22Rv1 (cell line): ENCODE measurements around the gene RRAD.

Source experiments
- ZFX ChIP-seq: fragments of 450-650 bp; IDR thresholded peaks from 2 replicates; pipeline ENCODE4 v1.6.1; 2017; ENCODE audit warnings: antibody characterized with exemption, borderline replicate concordance
- TF ChIP-seq, protein P1 (sequence below): fragments of 450-650 bp; IDR thresholded peaks from 2 replicates; pipeline ENCODE4 v1.5.1; 2017; ENCODE audit warnings: mild to moderate bottlenecking

DNA sequence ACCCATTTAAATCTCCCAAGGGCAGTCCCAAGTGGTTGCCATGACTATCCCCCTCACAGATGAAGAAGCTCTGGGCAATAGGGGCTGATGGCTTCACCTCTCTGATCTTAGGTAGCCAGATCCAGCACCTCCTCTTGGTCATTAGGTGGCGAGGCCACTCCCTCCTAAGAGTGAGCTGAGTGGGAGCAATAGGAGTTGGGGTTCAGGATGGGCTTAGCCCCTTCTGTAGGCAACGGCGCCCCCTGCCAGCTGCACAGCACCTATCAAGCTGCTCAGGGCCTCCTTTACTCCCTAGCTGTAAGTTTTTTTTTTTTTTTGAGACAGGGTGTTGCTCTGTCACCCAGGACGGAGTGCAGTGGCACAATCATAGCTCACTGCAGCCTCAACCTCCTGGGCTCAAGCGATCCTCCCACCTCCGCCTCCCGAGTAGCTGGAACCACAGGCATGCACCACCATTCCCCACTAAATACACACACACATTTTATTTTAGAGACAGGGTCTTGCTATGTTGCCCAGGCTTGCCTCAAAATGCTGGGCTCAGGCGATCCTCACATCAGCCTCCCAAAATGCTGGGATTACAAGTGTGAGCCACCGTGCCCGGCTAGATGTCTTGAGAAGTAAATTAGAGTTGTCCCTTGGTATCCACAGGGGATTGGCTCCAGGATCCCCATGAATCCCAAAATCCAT is 3.5 kb upstream of the RRAD start:
- TF ChIP-seq, protein P1, sequence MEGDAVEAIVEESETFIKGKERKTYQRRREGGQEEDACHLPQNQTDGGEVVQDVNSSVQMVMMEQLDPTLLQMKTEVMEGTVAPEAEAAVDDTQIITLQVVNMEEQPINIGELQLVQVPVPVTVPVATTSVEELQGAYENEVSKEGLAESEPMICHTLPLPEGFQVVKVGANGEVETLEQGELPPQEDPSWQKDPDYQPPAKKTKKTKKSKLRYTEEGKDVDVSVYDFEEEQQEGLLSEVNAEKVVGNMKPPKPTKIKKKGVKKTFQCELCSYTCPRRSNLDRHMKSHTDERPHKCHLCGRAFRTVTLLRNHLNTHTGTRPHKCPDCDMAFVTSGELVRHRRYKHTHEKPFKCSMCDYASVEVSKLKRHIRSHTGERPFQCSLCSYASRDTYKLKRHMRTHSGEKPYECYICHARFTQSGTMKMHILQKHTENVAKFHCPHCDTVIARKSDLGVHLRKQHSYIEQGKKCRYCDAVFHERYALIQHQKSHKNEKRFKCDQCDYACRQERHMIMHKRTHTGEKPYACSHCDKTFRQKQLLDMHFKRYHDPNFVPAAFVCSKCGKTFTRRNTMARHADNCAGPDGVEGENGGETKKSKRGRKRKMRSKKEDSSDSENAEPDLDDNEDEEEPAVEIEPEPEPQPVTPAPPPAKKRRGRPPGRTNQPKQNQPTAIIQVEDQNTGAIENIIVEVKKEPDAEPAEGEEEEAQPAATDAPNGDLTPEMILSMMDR = peak; percentile 27
- TF ChIP-seq ZFX = no peak
